ENCODE results near the gene CD81. TPM values are rescaled to one million over a fixed set of nuclear protein-coding genes. Genes with fewer than 3 reads are reported as not detected.

Gene CD81
- total and polyA plus RNA-seq, 9 of the 15 experiments (the other 6 are each of a cell fraction or from before 2014, with no cell fraction given): 2.4 to 189 (median 61.7) TPM

- TF ChIP-seq HCFC1 (IDR thresholded peaks at IDR 0.05; ENCODE audit: low read depth, low read length): no peak
- TF ChIP-seq PCBP1 (IDR thresholded peaks at IDR 0.05; ENCODE audit: low read depth, low read length, poor library complexity, severe bottlenecking): no peak
- TF ChIP-seq FOXA3 (CRISPR knock-in tag; conservative IDR thresholded peaks at IDR 0.05 in 1 of 2, IDR thresholded peaks at IDR 0.05 in 1 of 2): no peak
- TF ChIP-seq MAFG (tag; conservative IDR thresholded peaks at IDR 0.05): no peak
These were observed 31.6 kb downstream of the CD81 start (continued) for GRCh38 chr11:2408671-2409070.

- no peak overlapping the region for H3K27ac ChIP-seq (ENCODE audit: extremely low read depth, low read depth, low read length)
- DNase-seq (ENCODE audit: extremely low read depth in 1 of 4, low spot score in 3 of 4) (no peak), FAIRE-seq (no peak), ATAC-seq (no peak)
- no TSS peak for BruUV-seq (replicated peaks)
- no peak overlapping the region for H2AFZ ChIP-seq (ENCODE audit: low read depth, low read length)
- 0 out of 4 replicates have a peak overlapping the region, but pooled peaks of 1 of the 2 experiments have one; percentile 22 for H3K9ac ChIP-seq (ENCODE audit: insufficient read depth in 1 of 2, low read depth in 2 of 2, low read length in 2 of 2)
- H3K27me3 ChIP-seq (ENCODE audit: control insufficient read depth in 2 of 2, insufficient read depth in 2 of 2, low read length in 2 of 2): peaks cover 23 to 69% of the 10 kb centered on the region in 2 experiments; a peak in 4 of 5 replicates
- H3K4me3 ChIP-seq: no peak overlapping the region
- in situ Hi-C loops (cut with MboI): no loop called here
- H3K79me2 ChIP-seq (ENCODE audit: control insufficient read depth, insufficient read depth, low read length): no peaks in the 10 kb centered on the region
- intact Hi-C loops (cut with micrococcal nuclease): no loop called here
- no peaks in the 10 kb centered on the region for H3K36me3 ChIP-seq (ENCODE audit: control insufficient read depth, insufficient read depth, low read length)
- H3K4me2 ChIP-seq (ENCODE audit: insufficient read depth, low read length): no peak overlapping the region
- no peaks in the 10 kb centered on the region for H3K9me1 ChIP-seq (ENCODE audit: control insufficient read depth, insufficient read depth, low read length)
- WGBS (ENCODE audit: insufficient coverage, low coverage, missing lambda C conversion rate): 15% methylated on average over 13 of the region's 16 CpGs
- no peaks in the 10 kb centered on the region for H3K9me3 ChIP-seq (replicated peaks; ENCODE audit: control insufficient read depth, insufficient read depth, low read depth, low read length)
- CTCF ChIA-PET (ENCODE audit: low intra/inter-chr PET ratio): no interaction called here
- POLR2A ChIA-PET: interaction anchor here (2.0 kb wide), 1 partner anchor 11 kb away, joined by 5 read pairs; no protein-coding TSS in a partner anchor
- peaks cover 3% of the 10 kb centered on the region; the same call in 1 of the 2 replicates for H4K20me1 ChIP-seq (replicated peaks; ENCODE audit: control insufficient read depth, insufficient read depth, low read length)
- H3K4me1 ChIP-seq (replicated peaks in 1 of 2; ENCODE audit: control insufficient read depth in 2 of 2, insufficient read depth in 2 of 2, low read length in 2 of 2): peaks cover 0 to 77% of the 10 kb centered on the region in 2 experiments; a peak in 2 of 5 replicates
- TF ChIP-seq RNF219 (CRISPR knock-in tag; IDR thresholded peaks at IDR 0.05) (no peak), SAFB2 (IDR thresholded peaks at IDR 0.05; ENCODE audit: borderline replicate concordance, low read depth, low read length, severe bottlenecking) (no peak), BRD9 (IDR thresholded peaks at IDR 0.05; ENCODE audit: low read depth, partially characterized antibody) (no peak), XRCC3 (IDR thresholded peaks at IDR 0.05) (no peak), ZNF740 (CRISPR knock-in tag; IDR thresholded peaks at IDR 0.05) (no peak), ZNF740 (tag; IDR thresholded peaks at IDR 0.05) (no peak), ZNF174 (CRISPR knock-in tag; IDR thresholded peaks at IDR 0.05) (no peak), FOS (IDR thresholded peaks at IDR 0.05; ENCODE audit: extremely low read depth, insufficient read length) (no peak)
These were observed 32.0 kb downstream of the CD81 start for GRCh38 chr11:2409126-2409525.
